Esophagus squamous epithelium (tissue), 5 donors: ENCODE measurements around the gene SLC12A4. TPM values are rescaled to one million over a fixed set of nuclear protein-coding genes. Genes with fewer than 3 reads are reported as not detected.
A peak's percentile ranks its signal among the peaks of the same experiment; 100 is the strongest.

Experiments
- DNase-seq: peaks from one replicate; lab custom pipeline; 2025; lab: John Stamatoyannopoulos, UW
- H3K27ac ChIP-seq, 4 donors: fragments of 200-600 bp; sonication (generic); one replicate each; pipeline ENCODE4 v1.5.1; 2016 to 2019; ENCODE audit warnings: mild to moderate bottlenecking in 1 of 4
- H3K27me3 ChIP-seq, 4 donors: fragments of 200-600 bp; sonication (generic); 1 replicate in 3 of 4; 2 replicates in 1 of 4; pipeline versions ENCODE4 v1.5.1 to v1.6.0; 2017 to 2021; ENCODE audit warnings: antibody characterized with exemption in 1 of 4
- H3K36me3 ChIP-seq, 3 donors: fragments of 200-600 bp; sonication (generic); one replicate each; pipeline ENCODE4 v1.5.1; 2016 to 2019
- H3K4me1 ChIP-seq, 3 donors: fragments of 200-600 bp; sonication (generic); one replicate each; pipeline ENCODE4 v1.5.1; 2017 to 2019
- H3K4me3 ChIP-seq, 4 donors: fragments of 200-600 bp; sonication (generic); 1 replicate in 3 of 4; 2 replicates in 1 of 4; pipeline ENCODE4 v1.5.1; 2016 to 2019; ENCODE audit warnings: mild to moderate bottlenecking in 2 of 4, moderate library complexity in 1 of 4
- H3K9me3 ChIP-seq, 3 donors: fragments of 200-600 bp; sonication (generic); one replicate each; pipeline ENCODE4 v1.5.1; 2016 to 2019
- POLR2A ChIP-seq, 4 donors: fragments of 450-650 bp; IDR thresholded peaks; one replicate each; pipeline ENCODE4 v1.6.1; 2017; ENCODE audit warnings: antibody characterized with exemption in 4 of 4, mild to moderate bottlenecking in 4 of 4, moderate library complexity in 3 of 4
- WGBS, 2 donors: methylation state at CpG; one replicate each; pipeline ENCODE4 v1.1.5; 2018; 5-methylcytosine and 5-hydroxymethylcytosine counted together
- intact Hi-C: fragments of 100-400 bp; cut with DNase I; formaldehyde crosslinking; loops from one replicate; pipeline ENCODE4 v1.15.0; 2022
- total RNA-seq, 4 donors: library from RNA; depleted of rRNA; stranded (reverse); fragments of >200 nt; gene quantifications; one replicate each; pipeline ENCODE4 v1.1.0, GENCODE V29; 2016
- TF ChIP-seq, protein P1 (sequence below), 6 experiments: fragments of 450-650 bp in 4 of 6; fragments of 200-600 bp in 2 of 6; sonication (generic) in 2 of 6; IDR thresholded peaks; one replicate each; pipeline ENCODE4 v1.5.1; 2016 to 2019; ENCODE audit warnings: antibody characterized with exemption in 6 of 6, mild to moderate bottlenecking in 4 of 6, moderate library complexity in 4 of 6
- donor health status: DM: yes; HTN: yes; CAD: no.

SLC12A4 gene
- total RNA-seq, 4 donors from 2014 or later = 7.4 to 29.8 (median 18.2) TPM

DNA sequence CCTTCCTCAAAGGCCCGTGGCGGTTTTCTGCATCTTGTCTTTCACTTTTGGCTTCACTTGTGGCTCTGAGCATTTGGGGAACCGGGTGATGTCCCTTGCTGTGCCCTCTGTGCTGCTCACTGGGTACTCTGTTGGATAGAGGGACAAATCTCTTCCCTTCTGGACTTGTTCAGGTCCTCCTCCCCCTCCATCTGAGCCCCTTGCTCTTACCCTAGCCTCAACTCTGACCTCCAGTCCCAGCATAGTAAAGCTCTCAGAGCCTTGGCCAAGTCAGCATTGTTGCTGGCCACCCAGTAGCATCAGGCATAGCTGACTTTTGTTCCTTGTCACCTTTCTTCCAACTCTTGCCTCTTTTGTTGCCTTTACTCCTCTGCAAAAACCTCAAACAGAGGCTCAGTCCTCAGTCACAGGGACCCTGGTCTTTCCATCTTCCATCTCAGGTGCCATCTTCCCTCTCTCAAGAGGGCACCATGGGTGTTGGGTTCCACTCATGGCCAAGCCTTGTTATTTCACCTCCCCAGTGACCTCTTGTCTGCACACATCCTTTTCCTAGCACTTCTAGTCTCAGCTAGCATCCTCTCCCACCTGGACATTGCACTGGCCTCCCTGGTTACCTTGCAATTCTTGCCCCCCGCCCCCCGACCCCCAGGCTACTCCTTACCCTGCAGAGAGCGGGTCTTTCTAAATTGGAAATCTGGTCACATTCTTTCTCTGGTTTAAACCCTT, 31.4 kb downstream of the SLC12A4 start:
- intact Hi-C loops = no loop called here
- no peak for DNase-seq
- no peak for TF ChIP-seq POLR2A (IDR thresholded peaks at IDR 0.05)
- TF ChIP-seq, protein P1, sequence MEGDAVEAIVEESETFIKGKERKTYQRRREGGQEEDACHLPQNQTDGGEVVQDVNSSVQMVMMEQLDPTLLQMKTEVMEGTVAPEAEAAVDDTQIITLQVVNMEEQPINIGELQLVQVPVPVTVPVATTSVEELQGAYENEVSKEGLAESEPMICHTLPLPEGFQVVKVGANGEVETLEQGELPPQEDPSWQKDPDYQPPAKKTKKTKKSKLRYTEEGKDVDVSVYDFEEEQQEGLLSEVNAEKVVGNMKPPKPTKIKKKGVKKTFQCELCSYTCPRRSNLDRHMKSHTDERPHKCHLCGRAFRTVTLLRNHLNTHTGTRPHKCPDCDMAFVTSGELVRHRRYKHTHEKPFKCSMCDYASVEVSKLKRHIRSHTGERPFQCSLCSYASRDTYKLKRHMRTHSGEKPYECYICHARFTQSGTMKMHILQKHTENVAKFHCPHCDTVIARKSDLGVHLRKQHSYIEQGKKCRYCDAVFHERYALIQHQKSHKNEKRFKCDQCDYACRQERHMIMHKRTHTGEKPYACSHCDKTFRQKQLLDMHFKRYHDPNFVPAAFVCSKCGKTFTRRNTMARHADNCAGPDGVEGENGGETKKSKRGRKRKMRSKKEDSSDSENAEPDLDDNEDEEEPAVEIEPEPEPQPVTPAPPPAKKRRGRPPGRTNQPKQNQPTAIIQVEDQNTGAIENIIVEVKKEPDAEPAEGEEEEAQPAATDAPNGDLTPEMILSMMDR (IDR thresholded peaks at IDR 0.05) = no peak
- H3K27ac ChIP-seq = peak overlapping the region; percentile 92 to 97 (median 96)
- H3K4me3 ChIP-seq = peak overlapping the region; percentile 69 to 91 (median 86)
- 40 to 43% methylated on average over 5 to 6 of the region's 6 CpGs for WGBS, 2 donors
- H3K4me1 ChIP-seq = peaks cover 15 to 51% (median 22%) of the 10 kb centered on the region in 3 donors
- peaks cover 0 to 41% (median 0%) of the 10 kb centered on the region in 3 donors for H3K36me3 ChIP-seq
- no peaks in the 10 kb centered on the region for H3K9me3 ChIP-seq
- no peaks in the 10 kb centered on the region for H3K27me3 ChIP-seq

- Histone ChIP-seq H3K36me3 (peaks cover 0 to 41% (median 0%) of the 10 kb centered on the region in 3 donors), H3K4me3 (peak within 1 kb of the TSS; percentile 69 to 91 (median 86)), H3K27me3 (no peaks in the 10 kb centered on the region), H3K9me3 (no peaks in the 10 kb centered on the region), H3K4me1 (peaks cover 15 to 43% (median 22%) of the 10 kb centered on the region in 3 donors), H3K27ac (peak within 1 kb of the TSS; percentile 92 to 97 (median 96))
- peak in 3 of 4 donors; percentile 35 to 70 (median 52) for TF ChIP-seq POLR2A (IDR thresholded peaks at IDR 0.05)
- TF ChIP-seq, protein P1 (IDR thresholded peaks at IDR 0.05) = no peak
- WGBS, 2 donors = 0 to 1% methylated on average over 4 to 18 of the region's 54 CpGs
- intact Hi-C loops = no loop called here
- peak; percentile 35 for DNase-seq
These were observed 32.1 kb downstream of the SLC12A4 start, which contains the start of gene PSMB10 for GRCh38 chr16:67936124-67936879. TSS of gene PSMB10 (minus strand) at chr16:67936850. CDS start at chr16:67936749, 101 bp downstream.

DNA sequence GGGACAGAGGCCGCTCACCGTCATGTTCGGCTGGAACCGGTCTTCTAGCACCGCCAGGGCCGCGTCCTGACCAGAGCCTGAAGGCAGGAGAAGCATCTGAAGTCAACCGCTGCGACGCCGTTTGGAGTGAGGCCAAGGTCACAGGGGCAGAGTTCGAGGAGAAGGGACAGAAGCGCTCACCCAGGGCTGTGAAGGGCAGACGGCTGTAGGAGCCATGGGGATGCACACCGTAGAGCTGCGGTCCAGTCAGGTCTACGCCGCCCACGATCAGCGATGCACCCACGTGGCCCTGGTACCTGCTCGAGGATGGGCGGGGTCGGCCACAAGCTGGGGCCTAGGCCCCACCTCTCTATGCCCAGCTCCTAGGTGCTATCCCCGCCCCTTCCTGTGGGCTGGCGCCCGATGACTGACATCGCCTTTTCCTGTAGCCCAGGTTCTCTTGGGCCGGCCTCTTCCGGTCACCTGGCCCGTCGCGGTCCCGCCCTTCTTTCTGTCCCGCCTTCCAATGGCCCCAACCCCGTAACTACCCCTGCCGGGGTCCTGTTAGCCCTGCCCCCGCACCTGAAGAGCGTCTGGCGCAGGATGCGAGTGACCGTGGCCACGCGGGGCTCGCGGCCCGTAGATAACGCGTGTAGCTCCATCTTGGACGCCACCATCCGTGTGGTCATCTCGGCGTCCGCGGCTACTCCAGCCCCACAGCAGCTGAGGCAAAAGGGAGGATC, 32.9 kb downstream of the SLC12A4 start:
- peaks cover 0 to 46% (median 0%) of the 10 kb centered on the region in 3 donors for H3K36me3 ChIP-seq
- intact Hi-C loops = no loop called here
- H3K27ac ChIP-seq = peak overlapping the region; percentile 92 to 97 (median 96)
- DNase-seq = peak; percentile 81
- peak in 2 of 4 donors; percentile 17 to 75 for TF ChIP-seq POLR2A (IDR thresholded peaks at IDR 0.05)
- TF ChIP-seq, protein P1 (IDR thresholded peaks at IDR 0.05) = peak in 2 of 6 experiments; percentile 13 to 18
- H3K4me1 ChIP-seq = peaks cover 15 to 41% (median 22%) of the 10 kb centered on the region in 3 donors
- no peaks in the 10 kb centered on the region for H3K27me3 ChIP-seq
- WGBS, 2 donors = 0% methylated on average over 8 of the region's 55 CpGs; no CpG with 5 or more reads in 1 of the 2 donors
- peak overlapping the region; percentile 69 to 91 (median 86) for H3K4me3 ChIP-seq
- H3K9me3 ChIP-seq = no peaks in the 10 kb centered on the region

DNA sequence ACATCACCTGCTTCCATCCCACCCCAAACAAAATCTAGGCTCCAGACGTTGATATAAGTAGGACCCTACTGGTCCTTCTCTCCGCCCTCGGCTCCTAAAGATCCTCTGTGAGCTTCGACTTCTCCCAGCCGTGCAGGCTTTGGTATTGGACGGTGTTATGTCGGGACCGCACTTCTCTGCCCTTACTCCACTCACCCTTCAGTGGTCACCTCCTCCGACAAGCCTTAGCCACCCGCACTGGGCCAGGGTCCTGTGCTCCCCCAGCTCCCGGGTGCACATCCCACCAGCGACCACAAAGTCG, 33.4 kb downstream of the SLC12A4 start:
- intact Hi-C loops = no loop called here
- Histone ChIP-seq H3K4me3 (peak overlapping the region; percentile 69 to 91 (median 86)), H3K9me3 (no peaks in the 10 kb centered on the region), H3K36me3 (peaks cover 0 to 47% (median 3%) of the 10 kb centered on the region in 3 donors), H3K4me1 (peaks cover 15 to 39% (median 22%) of the 10 kb centered on the region in 3 donors), H3K27ac (peak overlapping the region; percentile 92 to 97 (median 96)), H3K27me3 (no peaks in the 10 kb centered on the region)
- TF ChIP-seq, protein P1 (IDR thresholded peaks at IDR 0.05) = no peak
- TF ChIP-seq POLR2A (IDR thresholded peaks at IDR 0.05) = no peak
- DNase-seq = no peak
- WGBS, 2 donors = 22 to 29% methylated on average over 9 to 10 of the region's 13 CpGs
